Measurements from ENCODE around the gene RNU1-3.
A peak's percentile ranks its signal among the peaks of the same experiment; 100 is the strongest.
"Not testable (repeated sequence)": the region's sequence is repeated elsewhere in the genome, so short reads cannot be mapped to it uniquely, and the experiment has no call there.

DNA sequence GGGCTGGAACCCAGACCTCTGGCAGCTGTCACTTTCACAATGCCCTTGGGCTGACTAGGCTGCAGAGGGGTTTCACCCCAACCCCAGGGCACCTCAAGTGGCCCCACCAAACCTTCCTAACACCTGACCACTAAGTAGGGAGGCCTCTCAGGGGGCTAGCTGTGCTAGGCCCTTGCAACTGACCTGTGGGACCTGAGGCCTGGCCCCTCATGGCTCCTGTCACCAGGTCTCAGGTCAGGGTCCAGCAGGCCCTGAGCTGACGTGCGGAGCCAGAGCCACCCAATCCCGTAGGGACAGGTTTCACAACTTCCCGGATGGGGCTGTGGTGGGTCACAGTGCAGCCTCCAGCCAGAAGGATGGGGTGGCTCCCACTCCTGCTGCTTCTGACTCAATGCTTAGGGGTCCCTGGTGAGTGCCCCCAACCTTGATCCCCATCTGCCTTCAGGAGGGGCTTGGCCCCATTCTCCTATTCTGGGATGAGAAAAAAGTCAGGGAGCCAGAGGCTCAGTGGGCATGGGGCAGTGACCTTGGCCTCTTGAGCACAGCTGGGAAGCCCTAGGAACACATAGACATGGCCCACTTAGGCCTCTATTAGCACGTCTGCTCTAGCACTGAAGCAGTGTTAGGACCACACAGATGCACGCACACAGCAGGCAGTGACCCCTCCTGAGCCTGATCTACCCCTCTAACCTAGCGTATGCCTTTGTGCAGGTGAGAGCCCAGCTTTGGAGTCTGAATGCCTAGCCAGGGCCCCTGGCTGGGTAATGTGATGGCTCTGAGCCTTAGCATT lies 21.3 kb downstream of the RNU1-3 start:
- not testable (repeated sequence) for TF ChIP-seq POLR2A (conservative IDR thresholded peaks at IDR 0.05); TCF3 (CRISPR knock-in tag; IDR thresholded peaks at IDR 0.05); JUN (IDR thresholded peaks at IDR 0.05; ENCODE audit: borderline replicate concordance, low read depth, low read length); JUN (CRISPR knock-in tag; IDR thresholded peaks at IDR 0.05; ENCODE audit: borderline replicate concordance); ZNF24 (IDR thresholded peaks at IDR 0.05); TCF7 (IDR thresholded peaks at IDR 0.05; ENCODE audit: borderline replicate concordance); PHTF2 (CRISPR knock-in tag; IDR thresholded peaks at IDR 0.05); KLF10 (CRISPR knock-in tag; IDR thresholded peaks at IDR 0.05); RAD21 (CRISPR knock-in tag; conservative IDR thresholded peaks at IDR 0.05 in 1 of 2, IDR thresholded peaks at IDR 0.05 in 1 of 2); ZNF274 (IDR thresholded peaks at IDR 0.05; ENCODE audit: borderline replicate concordance, low read depth, low read length)
- TF ChIP-seq, protein P1, sequence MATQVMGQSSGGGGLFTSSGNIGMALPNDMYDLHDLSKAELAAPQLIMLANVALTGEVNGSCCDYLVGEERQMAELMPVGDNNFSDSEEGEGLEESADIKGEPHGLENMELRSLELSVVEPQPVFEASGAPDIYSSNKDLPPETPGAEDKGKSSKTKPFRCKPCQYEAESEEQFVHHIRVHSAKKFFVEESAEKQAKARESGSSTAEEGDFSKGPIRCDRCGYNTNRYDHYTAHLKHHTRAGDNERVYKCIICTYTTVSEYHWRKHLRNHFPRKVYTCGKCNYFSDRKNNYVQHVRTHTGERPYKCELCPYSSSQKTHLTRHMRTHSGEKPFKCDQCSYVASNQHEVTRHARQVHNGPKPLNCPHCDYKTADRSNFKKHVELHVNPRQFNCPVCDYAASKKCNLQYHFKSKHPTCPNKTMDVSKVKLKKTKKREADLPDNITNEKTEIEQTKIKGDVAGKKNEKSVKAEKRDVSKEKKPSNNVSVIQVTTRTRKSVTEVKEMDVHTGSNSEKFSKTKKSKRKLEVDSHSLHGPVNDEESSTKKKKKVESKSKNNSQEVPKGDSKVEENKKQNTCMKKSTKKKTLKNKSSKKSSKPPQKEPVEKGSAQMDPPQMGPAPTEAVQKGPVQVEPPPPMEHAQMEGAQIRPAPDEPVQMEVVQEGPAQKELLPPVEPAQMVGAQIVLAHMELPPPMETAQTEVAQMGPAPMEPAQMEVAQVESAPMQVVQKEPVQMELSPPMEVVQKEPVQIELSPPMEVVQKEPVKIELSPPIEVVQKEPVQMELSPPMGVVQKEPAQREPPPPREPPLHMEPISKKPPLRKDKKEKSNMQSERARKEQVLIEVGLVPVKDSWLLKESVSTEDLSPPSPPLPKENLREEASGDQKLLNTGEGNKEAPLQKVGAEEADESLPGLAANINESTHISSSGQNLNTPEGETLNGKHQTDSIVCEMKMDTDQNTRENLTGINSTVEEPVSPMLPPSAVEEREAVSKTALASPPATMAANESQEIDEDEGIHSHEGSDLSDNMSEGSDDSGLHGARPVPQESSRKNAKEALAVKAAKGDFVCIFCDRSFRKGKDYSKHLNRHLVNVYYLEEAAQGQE (IDR thresholded peaks at IDR 0.05; ENCODE audit: borderline replicate concordance) = not testable (repeated sequence)
- TF ChIP-seq, protein P1 (CRISPR knock-in tag; IDR thresholded peaks at IDR 0.05; ENCODE audit: low read depth) = peak; percentile 84
- TF ChIP-seq ERF (CRISPR knock-in tag; IDR thresholded peaks at IDR 0.05) (peak; percentile 95), ZSCAN29 (IDR thresholded peaks at IDR 0.05) (peak; percentile 74; the same call in 1 of the 2 replicates), PHB (CRISPR knock-in tag; IDR thresholded peaks at IDR 0.05) (peak; percentile 96)
- TF ChIP-seq, protein P2, sequence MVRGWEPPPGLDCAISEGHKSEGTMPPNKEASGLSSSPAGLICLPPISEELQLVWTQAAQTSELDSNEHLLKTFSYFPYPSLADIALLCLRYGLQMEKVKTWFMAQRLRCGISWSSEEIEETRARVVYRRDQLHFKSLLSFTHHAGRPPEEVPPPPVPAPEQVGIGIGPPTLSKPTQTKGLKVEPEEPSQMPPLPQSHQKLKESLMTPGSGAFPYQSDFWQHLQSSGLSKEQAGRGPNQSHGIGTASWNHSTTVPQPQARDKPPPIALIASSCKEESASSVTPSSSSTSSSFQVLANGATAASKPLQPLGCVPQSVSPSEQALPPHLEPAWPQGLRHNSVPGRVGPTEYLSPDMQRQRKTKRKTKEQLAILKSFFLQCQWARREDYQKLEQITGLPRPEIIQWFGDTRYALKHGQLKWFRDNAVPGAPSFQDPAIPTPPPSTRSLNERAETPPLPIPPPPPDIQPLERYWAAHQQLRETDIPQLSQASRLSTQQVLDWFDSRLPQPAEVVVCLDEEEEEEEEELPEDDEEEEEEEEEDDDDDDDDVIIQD (CRISPR knock-in tag; IDR thresholded peaks at IDR 0.05) = peak; percentile 89; the same call in 1 of the 2 replicates
